HL-60 (cell line): ENCODE data around the gene ZRANB3.

Source experiments
- DNase-seq, 2 experiments: peaks; one replicate each; pipeline ENCODE4 v3.0.0-alpha.2; 2010 to 2020; ENCODE audit warnings: low read depth in 1 of 2, low spot score in 1 of 2
- H3K27ac ChIP-seq: fragments of 250-450 bp; sonication (Bioruptor Pico); replicated peaks from 2 replicates; pipeline ENCODE4 v1.5.1; 2020; ENCODE audit warnings: mild to moderate bottlenecking, moderate library complexity
- H3K27me3 ChIP-seq: fragments of 250-450 bp; sonication (Bioruptor Pico); 2 replicates; pipeline ENCODE4 v1.5.1; 2021; ENCODE audit warnings: mild to moderate bottlenecking, moderate library complexity; ENCODE audit not compliant: insufficient read depth, poor library complexity, severe bottlenecking
- H3K4me3 ChIP-seq: replicated peaks from 2 replicates; pipeline ENCODE4 v1.5.1; 2011; ENCODE audit warnings: mild to moderate bottlenecking, control low read depth, low read length; ENCODE audit not compliant: insufficient read depth
- GABPA ChIP-seq: IDR thresholded peaks from 2 replicates; pipeline ENCODE4 v1.6.1; 2012; ENCODE audit warnings: low read depth
- POLR2AphosphoS5 ChIP-seq: IDR thresholded peaks from 2 replicates; pipeline ENCODE4 v1.6.1; 2012; ENCODE audit warnings: low read depth
- REST ChIP-seq: IDR thresholded peaks from 2 replicates; pipeline ENCODE4 v1.6.1; 2012; ENCODE audit warnings: low read depth; ENCODE audit not compliant: insufficient replicate concordance
- SPI1 ChIP-seq: IDR thresholded peaks from 2 replicates; pipeline ENCODE4 v1.6.1; 2012; ENCODE audit warnings: low read depth, mild to moderate bottlenecking, borderline replicate concordance
- TF ChIP-seq, protein P1 (sequence below): IDR thresholded peaks from one replicate; pipeline ENCODE4 v1.5.1; 2011; ENCODE audit warnings: low read length, control low read depth, inconsistent platforms; ENCODE audit not compliant: insufficient read depth

ZRANB3 gene

DNA sequence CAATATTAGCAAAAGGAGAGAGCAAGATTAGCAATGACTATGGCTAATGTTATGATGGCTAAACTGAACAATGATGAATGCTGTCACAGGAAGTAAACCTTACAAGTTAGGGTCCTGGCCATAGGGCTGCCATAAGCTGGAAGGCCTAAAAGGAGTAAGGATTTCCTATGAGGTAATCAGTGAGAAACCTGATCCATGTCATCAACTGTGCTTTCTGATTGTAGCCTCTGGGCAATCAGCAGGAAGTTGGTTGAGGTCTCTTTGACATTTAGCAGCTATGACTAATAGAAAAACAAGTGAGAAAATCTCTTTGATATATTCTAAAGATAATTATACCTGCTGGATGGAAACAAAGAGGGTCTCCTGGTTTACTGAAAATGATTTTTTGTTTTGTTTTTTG lies 285.9 kb downstream of the ZRANB3 start:
- Histone ChIP-seq H3K4me3 (no peak overlapping the region), H3K27me3 (no peaks in the 10 kb centered on the region), H3K27ac (no peak overlapping the region)
- no peak for DNase-seq
- TF ChIP-seq POLR2AphosphoS5 (no peak), SPI1 (no peak), REST (no peak), GABPA (no peak)
- TF ChIP-seq, protein P1, sequence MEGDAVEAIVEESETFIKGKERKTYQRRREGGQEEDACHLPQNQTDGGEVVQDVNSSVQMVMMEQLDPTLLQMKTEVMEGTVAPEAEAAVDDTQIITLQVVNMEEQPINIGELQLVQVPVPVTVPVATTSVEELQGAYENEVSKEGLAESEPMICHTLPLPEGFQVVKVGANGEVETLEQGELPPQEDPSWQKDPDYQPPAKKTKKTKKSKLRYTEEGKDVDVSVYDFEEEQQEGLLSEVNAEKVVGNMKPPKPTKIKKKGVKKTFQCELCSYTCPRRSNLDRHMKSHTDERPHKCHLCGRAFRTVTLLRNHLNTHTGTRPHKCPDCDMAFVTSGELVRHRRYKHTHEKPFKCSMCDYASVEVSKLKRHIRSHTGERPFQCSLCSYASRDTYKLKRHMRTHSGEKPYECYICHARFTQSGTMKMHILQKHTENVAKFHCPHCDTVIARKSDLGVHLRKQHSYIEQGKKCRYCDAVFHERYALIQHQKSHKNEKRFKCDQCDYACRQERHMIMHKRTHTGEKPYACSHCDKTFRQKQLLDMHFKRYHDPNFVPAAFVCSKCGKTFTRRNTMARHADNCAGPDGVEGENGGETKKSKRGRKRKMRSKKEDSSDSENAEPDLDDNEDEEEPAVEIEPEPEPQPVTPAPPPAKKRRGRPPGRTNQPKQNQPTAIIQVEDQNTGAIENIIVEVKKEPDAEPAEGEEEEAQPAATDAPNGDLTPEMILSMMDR, result no peak

GRCh38 chr2:135238651-135239050 lies 292.4 kb downstream of the ZRANB3 start:
- H3K27ac ChIP-seq, result no peak overlapping the region

DNA sequence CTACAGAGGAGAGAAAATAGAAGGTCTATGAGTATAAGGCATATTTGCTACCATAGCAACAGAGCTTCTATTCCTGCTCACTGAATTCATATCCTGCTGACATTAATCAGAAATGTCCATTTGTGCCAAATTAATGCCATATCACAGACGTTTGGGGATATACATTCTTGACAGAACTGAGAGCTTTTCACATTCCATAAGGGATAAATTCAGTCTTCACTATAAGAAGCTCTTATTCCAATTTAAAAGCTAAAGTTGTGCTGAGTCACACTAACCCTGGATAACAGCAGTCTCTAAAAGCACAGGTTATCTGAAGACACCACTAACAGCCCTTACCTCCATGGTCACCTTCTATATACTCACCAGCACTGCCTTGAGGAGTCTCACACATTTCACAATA lies 300.9 kb downstream of the ZRANB3 start:
- H3K27ac ChIP-seq, result no peak overlapping the region
- H3K4me3 ChIP-seq, result no peak overlapping the region
- H3K27me3 ChIP-seq, result no peaks in the 10 kb centered on the region
- no peak for TF ChIP-seq REST
- TF ChIP-seq GABPA, result no peak
- TF ChIP-seq, protein P1, result no peak
- no peak for TF ChIP-seq SPI1
- no peak for TF ChIP-seq POLR2AphosphoS5
- no peak for DNase-seq

More at GRCh38 chr2:135238651-135239050, 292.4 kb downstream of the ZRANB3 start:
- H3K27me3 ChIP-seq, result no peaks in the 10 kb centered on the region
- no peak for DNase-seq
- no peak overlapping the region for H3K4me3 ChIP-seq
- TF ChIP-seq, protein P1, result no peak
- TF ChIP-seq REST (no peak), SPI1 (no peak), POLR2AphosphoS5 (no peak), GABPA (no peak)
